ENCODE measurements around the gene SDF2. TPM values are rescaled to one million over a fixed set of nuclear protein-coding genes. Genes with fewer than 3 reads are reported as not detected.

SDF2 gene
- total and polyA plus RNA-seq, 9 of the 15 experiments (the other 6 are each of a cell fraction or from before 2014, with no cell fraction given): 41.2 to 132 (median 65.6) TPM

DNA sequence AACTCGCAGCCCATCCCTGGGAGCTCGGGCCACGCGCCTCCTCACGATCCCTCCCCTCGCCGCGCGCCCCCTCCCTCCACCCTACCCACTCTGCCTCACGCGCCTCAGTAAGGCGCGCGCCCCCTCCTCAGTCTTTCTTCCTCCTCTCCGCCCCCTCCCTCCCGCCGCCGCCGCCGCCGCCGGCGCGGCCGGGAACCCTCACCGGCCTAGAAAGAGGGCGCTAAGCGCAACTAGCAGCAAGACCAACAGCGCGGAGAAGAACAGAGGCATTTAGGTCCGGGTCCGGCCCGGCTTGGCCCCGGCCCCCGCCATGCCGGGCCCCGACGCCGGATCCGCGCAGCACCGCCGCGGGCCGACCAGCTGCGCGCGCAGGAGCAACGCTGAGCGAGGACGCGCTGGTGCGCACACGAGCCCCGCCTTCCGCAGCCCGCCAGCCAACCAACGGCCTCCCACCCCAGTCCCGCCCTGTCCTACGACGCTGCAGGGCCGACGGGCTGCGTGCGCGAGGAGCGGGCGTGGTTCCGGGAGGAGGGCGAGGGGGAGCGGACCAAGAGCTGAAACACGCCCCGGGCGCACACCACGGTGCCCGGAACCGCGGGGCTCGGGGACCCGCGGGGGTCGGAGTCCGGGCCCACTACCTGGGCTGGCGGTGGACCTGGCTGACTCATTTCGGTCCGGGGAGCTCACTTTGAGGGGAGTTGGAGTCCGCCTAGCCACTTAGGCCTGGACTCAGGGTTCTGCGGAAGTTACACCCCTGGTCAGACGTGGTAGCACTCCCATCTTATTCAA lies 16.7 kb downstream of the SDF2 start, which contains the start of gene BLTP2 (continued):
- TF ChIP-seq, protein P1, sequence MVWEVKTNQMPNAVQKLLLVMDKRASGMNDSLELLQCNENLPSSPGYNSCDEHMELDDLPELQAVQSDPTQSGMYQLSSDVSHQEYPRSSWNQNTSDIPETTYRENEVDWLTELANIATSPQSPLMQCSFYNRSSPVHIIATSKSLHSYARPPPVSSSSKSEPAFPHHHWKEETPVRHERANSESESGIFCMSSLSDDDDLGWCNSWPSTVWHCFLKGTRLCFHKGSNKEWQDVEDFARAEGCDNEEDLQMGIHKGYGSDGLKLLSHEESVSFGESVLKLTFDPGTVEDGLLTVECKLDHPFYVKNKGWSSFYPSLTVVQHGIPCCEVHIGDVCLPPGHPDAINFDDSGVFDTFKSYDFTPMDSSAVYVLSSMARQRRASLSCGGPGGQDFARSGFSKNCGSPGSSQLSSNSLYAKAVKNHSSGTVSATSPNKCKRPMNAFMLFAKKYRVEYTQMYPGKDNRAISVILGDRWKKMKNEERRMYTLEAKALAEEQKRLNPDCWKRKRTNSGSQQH (CRISPR knock-in tag; IDR thresholded peaks at IDR 0.05): no peak
- TF ChIP-seq JUND (IDR thresholded peaks at IDR 0.05; ENCODE audit: borderline replicate concordance, low read depth, low read length) (peak; percentile 64), JUND (tag; IDR thresholded peaks at IDR 0.05; ENCODE audit: borderline replicate concordance, low read depth, low read length) (peak; percentile 9; the same call in 1 of the 3 replicates), NONO (IDR thresholded peaks at IDR 0.05; ENCODE audit: low read depth in 2 of 2, low read length in 1 of 2) (peak in 1 of 2 experiments; percentile 56; a peak in 2 of 4 replicates), MTA2 (IDR thresholded peaks at IDR 0.05; ENCODE audit: low read depth) (no peak), FIP1L1 (IDR thresholded peaks at IDR 0.05; ENCODE audit: low read depth, low read length, poor library complexity, severe bottlenecking) (peak; percentile 69), MBD2 (IDR thresholded peaks at IDR 0.05; ENCODE audit: borderline replicate concordance, low read depth) (peak; percentile 61; the same call in 1 of the 2 replicates), CEBPB (tag; IDR thresholded peaks at IDR 0.05) (no peak), KAT7 (CRISPR knock-in tag; IDR thresholded peaks at IDR 0.05; ENCODE audit: borderline replicate concordance) (no peak; the same call in 1 of the 2 replicates), BHLHE40 (IDR thresholded peaks at IDR 0.05; ENCODE audit: low read length) (peak; percentile 59; the same call in 1 of the 2 replicates), TOE1 (IDR thresholded peaks at IDR 0.05; ENCODE audit: borderline replicate concordance) (peak; percentile 64; the same call in 1 of the 2 replicates), TOE1 (CRISPR knock-in tag; IDR thresholded peaks at IDR 0.05; ENCODE audit: borderline replicate concordance, low read depth) (no peak), HEY1 (CRISPR knock-in tag; IDR thresholded peaks at IDR 0.05; ENCODE audit: borderline replicate concordance) (no peak), RBM15 (IDR thresholded peaks at IDR 0.05; ENCODE audit: insufficient read depth, low read length) (no peak)
- TF ChIP-seq, protein P2, sequence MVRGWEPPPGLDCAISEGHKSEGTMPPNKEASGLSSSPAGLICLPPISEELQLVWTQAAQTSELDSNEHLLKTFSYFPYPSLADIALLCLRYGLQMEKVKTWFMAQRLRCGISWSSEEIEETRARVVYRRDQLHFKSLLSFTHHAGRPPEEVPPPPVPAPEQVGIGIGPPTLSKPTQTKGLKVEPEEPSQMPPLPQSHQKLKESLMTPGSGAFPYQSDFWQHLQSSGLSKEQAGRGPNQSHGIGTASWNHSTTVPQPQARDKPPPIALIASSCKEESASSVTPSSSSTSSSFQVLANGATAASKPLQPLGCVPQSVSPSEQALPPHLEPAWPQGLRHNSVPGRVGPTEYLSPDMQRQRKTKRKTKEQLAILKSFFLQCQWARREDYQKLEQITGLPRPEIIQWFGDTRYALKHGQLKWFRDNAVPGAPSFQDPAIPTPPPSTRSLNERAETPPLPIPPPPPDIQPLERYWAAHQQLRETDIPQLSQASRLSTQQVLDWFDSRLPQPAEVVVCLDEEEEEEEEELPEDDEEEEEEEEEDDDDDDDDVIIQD (CRISPR knock-in tag; IDR thresholded peaks at IDR 0.05): no peak
- TF ChIP-seq, protein P3, sequence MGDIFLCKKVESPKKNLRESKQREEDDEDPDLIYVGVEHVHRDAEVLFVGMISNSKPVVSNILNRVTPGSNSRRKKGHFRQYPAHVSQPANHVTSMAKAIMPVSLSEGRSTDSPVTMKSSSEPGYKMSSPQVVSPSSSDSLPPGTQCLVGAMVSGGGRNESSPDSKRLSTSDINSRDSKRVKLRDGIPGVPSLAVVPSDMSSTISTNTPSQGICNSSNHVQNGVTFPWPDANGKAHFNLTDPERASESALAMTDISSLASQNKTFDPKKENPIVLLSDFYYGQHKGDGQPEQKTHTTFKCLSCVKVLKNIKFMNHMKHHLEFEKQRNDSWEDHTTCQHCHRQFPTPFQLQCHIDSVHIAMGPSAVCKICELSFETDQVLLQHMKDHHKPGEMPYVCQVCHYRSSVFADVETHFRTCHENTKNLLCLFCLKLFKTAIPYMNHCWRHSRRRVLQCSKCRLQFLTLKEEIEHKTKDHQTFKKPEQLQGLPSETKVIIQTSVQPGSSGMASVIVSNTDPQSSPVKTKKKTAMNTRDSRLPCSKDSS (IDR thresholded peaks at IDR 0.05; ENCODE audit: low read depth, partially characterized antibody): no peak
- TF ChIP-seq, protein P4, sequence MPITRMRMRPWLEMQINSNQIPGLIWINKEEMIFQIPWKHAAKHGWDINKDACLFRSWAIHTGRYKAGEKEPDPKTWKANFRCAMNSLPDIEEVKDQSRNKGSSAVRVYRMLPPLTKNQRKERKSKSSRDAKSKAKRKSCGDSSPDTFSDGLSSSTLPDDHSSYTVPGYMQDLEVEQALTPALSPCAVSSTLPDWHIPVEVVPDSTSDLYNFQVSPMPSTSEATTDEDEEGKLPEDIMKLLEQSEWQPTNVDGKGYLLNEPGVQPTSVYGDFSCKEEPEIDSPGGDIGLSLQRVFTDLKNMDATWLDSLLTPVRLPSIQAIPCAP (CRISPR knock-in tag; IDR thresholded peaks at IDR 0.05; ENCODE audit: borderline replicate concordance): no peak
- TF ChIP-seq, protein P5, sequence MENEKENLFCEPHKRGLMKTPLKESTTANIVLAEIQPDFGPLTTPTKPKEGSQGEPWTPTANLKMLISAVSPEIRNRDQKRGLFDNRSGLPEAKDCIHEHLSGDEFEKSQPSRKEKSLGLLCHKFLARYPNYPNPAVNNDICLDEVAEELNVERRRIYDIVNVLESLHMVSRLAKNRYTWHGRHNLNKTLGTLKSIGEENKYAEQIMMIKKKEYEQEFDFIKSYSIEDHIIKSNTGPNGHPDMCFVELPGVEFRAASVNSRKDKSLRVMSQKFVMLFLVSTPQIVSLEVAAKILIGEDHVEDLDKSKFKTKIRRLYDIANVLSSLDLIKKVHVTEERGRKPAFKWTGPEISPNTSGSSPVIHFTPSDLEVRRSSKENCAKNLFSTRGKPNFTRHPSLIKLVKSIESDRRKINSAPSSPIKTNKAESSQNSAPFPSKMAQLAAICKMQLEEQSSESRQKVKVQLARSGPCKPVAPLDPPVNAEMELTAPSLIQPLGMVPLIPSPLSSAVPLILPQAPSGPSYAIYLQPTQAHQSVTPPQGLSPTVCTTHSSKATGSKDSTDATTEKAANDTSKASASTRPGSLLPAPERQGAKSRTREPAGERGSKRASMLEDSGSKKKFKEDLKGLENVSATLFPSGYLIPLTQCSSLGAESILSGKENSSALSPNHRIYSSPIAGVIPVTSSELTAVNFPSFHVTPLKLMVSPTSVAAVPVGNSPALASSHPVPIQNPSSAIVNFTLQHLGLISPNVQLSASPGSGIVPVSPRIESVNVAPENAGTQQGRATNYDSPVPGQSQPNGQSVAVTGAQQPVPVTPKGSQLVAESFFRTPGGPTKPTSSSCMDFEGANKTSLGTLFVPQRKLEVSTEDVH (IDR thresholded peaks at IDR 0.05; ENCODE audit: low read depth, partially characterized antibody): peak; percentile 70
